Heart left ventricle (tissue), 16 donors: Measurements from ENCODE around the gene TRMT44. TPM values are rescaled to one million over a fixed set of nuclear protein-coding genes. Genes with fewer than 3 reads are reported as not detected.

Source experiments
- ATAC-seq, 4 donors: fragments of 200-7000 bp; cut with Tn5 transposase; one replicate each; pipeline ENCODE4 v1.9.1; 2020 to 2022; ENCODE audit warnings: moderate library complexity in 4 of 4, mild to moderate bottlenecking in 3 of 4, moderate number of reproducible peaks in 1 of 4
- DNase-seq, 5 donors: peaks; one replicate each; pipeline ENCODE4 v3.0.0-alpha.2; 2020
- H3K27ac ChIP-seq, 12 donors: fragments of 200-600 bp; sonication (generic) in 4 of 12; one replicate each; pipeline versions ENCODE4 v1.5.0 to v1.8.0; 2016 to 2022; ENCODE audit warnings: mild to moderate bottlenecking in 2 of 12
- H3K27me3 ChIP-seq, 9 donors: fragments of 200-600 bp; sonication (generic) in 2 of 9; one replicate each; pipeline versions ENCODE4 v1.5.1 to v1.8.0; 2016 to 2022; ENCODE audit warnings: mild to moderate bottlenecking in 3 of 9
- H3K36me3 ChIP-seq, 9 donors: fragments of 200-600 bp; sonication (generic) in 2 of 9; one replicate each; pipeline versions ENCODE4 v1.5.0 to v1.8.0; 2018 to 2022; ENCODE audit warnings: mild to moderate bottlenecking in 2 of 9
- H3K4me1 ChIP-seq, 12 donors: fragments of 200-600 bp; sonication (generic) in 4 of 12; one replicate each; pipeline versions ENCODE4 v1.5.0 to v1.8.0; 2016 to 2022; ENCODE audit warnings: mild to moderate bottlenecking in 3 of 12
- H3K4me3 ChIP-seq, 12 donors: fragments of 200-600 bp; sonication (generic) in 4 of 12; one replicate each; pipeline versions ENCODE4 v1.5.0 to v1.8.0; 2017 to 2022; ENCODE audit warnings: mild to moderate bottlenecking in 9 of 12, moderate library complexity in 4 of 12
- H3K9me3 ChIP-seq, 12 donors: fragments of 200-600 bp; sonication (generic) in 4 of 12; one replicate each; pipeline versions ENCODE4 v1.5.0 to v1.8.0; 2016 to 2022; ENCODE audit warnings: mild to moderate bottlenecking in 1 of 12
- POLR2A ChIP-seq, 2 donors: fragments of 450-650 bp; IDR thresholded peaks; one replicate each; pipeline ENCODE4 v1.6.1; 2017; ENCODE audit warnings: antibody characterized with exemption in 2 of 2, mild to moderate bottlenecking in 2 of 2, moderate library complexity in 2 of 2
- WGBS, 4 donors: extraction: QIAGEN DNeasy Blood & Tissue Kit in 2 of 4; methylation state at CpG; one replicate each; pipeline versions ENCODE4 v1.1.5 to v1.1.7; 2013 to 2018; 5-methylcytosine and 5-hydroxymethylcytosine counted together
- intact Hi-C, 10 donors: fragments of 100-400 bp; cut with DNase I; formaldehyde crosslinking; loops; one replicate each; pipeline versions ENCODE4 v1.11.1 to v1.14.2; 2022
- polyA plus RNA-seq, 2 donors: library from polyadenylated mRNA; stranded (reverse); fragments of 200-250 nt; gene quantifications; one replicate each; pipeline ENCODE4 v1.2.3, GENCODE V29; 2013
- total RNA-seq, 9 donors: library from RNA; depleted of rRNA in 2 of 9; stranded (reverse); fragments of >200 nt in 2 of 9; fragmentation: NEBNext Ultra II Directional in 3 of 9; extraction: Animal tissue kit (Norgen Biotek cat#: 25700) in 3 of 9; gene quantifications; one replicate each; pipeline versions ENCODE4 v1.1.0 to v1.2.4, GENCODE V29; 2016 to 2023
- TF ChIP-seq, protein P1 (sequence below), 12 donors: fragments of 200-600 bp; sonication (generic) in 4 of 12; IDR thresholded peaks; one replicate each; pipeline versions ENCODE4 v1.5.0 to v1.8.0; 2018 to 2022; ENCODE audit warnings: antibody characterized with exemption in 12 of 12, mild to moderate bottlenecking in 5 of 12
- donor health status: ischemic (EF 13 %, LVEDD 7.1; RV severe dilation, severe dysfunction).
- donor health status: healthy with polysubstance abuse.
- donor health status: DM: no; HTN: yes; CAD: no.
- donor health status: DM: no; HTN: no; CAD: no.
- donor health status: ischemic (EF 25% LVEDD 6.9; RV normal size, moderate dysfunction).
- donor health status: ischemic (EF 25% LVEDD 5.7; RV mildly dilated, moderate dysfunction).
- donor health status: healthy.
- donor health status: DM: yes; HTN: yes; CAD: no.
- donor health status: ischemic (EF 35%, LVEDD 5.7; RV mildly dilated, moderate dysfunction).
- donor health status: nonischemic (EF 11% LVEDD 7.7; RV severe dilation, severe dysfunction).
- donor health status: DM: yes; HTN: yes; CAD: no.
- donor health status: PGD.
- donor health status: ischemic (EF 29% LVEDD 5.4; RV normal size, mild dysfunction).
- donor health status: nonischemic (EF 23%, LVEDD 6.1; RV moderate dilation, normal function).

Gene TRMT44
- total and polyA plus RNA-seq, 11 donors, result 6.1 to 11.7 (median 8.3) TPM

GRCh38 chr4:8428288-8429097 lies 12.1 kb upstream of the TRMT44 start:
- peak overlapping the region; percentile 74 to 93 (median 89) for H3K27ac ChIP-seq
- 1 to 7% (median 2%) methylated on average over 16 to 56 of the region's 56 CpGs for WGBS, 4 donors
- H3K4me1 ChIP-seq, result peaks cover 3 to 47% (median 35%) of the 10 kb centered on the region in 12 donors
- TF ChIP-seq POLR2A (IDR thresholded peaks at IDR 0.05), result peak in 1 of 2 donors; percentile 87
- TF ChIP-seq, protein P1, sequence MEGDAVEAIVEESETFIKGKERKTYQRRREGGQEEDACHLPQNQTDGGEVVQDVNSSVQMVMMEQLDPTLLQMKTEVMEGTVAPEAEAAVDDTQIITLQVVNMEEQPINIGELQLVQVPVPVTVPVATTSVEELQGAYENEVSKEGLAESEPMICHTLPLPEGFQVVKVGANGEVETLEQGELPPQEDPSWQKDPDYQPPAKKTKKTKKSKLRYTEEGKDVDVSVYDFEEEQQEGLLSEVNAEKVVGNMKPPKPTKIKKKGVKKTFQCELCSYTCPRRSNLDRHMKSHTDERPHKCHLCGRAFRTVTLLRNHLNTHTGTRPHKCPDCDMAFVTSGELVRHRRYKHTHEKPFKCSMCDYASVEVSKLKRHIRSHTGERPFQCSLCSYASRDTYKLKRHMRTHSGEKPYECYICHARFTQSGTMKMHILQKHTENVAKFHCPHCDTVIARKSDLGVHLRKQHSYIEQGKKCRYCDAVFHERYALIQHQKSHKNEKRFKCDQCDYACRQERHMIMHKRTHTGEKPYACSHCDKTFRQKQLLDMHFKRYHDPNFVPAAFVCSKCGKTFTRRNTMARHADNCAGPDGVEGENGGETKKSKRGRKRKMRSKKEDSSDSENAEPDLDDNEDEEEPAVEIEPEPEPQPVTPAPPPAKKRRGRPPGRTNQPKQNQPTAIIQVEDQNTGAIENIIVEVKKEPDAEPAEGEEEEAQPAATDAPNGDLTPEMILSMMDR (IDR thresholded peaks at IDR 0.05), result peak in 4 of 12 donors; percentile 4 to 24 (median 19)
- H3K36me3 ChIP-seq, result peaks cover 0 to 10% (median 0%) of the 10 kb centered on the region in 9 donors
- H3K9me3 ChIP-seq, result no peaks in the 10 kb centered on the region
- H3K4me3 ChIP-seq, result peak overlapping the region; percentile 61 to 99 (median 82)
- intact Hi-C loops, result no loop called here
- H3K27me3 ChIP-seq, result no peaks in the 10 kb centered on the region
- peak; percentile 90 to 96 (median 91) for DNase-seq
- peak; percentile 89 to 97 (median 96) for ATAC-seq

DNA sequence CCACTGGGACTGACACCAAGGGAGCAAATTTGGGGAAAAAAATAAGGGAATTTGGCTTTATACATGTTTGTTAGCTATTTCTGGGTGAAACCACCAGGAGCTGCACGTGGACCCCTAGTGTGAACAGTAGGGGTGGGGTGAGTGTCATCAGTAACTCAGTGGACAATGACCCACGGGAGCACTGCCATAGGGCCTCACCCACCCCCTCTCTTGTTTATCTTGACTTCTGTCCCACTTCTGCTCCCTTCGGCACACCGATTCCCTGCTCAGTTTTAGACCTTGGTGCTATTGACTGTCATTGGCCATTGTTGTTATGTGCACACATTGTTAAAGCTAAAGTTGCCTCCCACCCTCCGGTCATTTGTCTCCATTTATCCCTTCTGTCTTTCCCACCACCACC lies 9.0 kb upstream of the TRMT44 start:
- intact Hi-C loops, result no loop called here
- H3K27me3 ChIP-seq, result no peaks in the 10 kb centered on the region
- no peak overlapping the region for H3K27ac ChIP-seq
- ATAC-seq (no peak), DNase-seq (no peak)
- WGBS, 4 donors, result 83 to 91% (median 87%) methylated on average over 5 of the region's 5 CpGs
- TF ChIP-seq, protein P1 (IDR thresholded peaks at IDR 0.05), result no peak
- no peaks in the 10 kb centered on the region for H3K36me3 ChIP-seq
- peaks cover 3 to 51% (median 36%) of the 10 kb centered on the region in 12 donors for H3K4me1 ChIP-seq
- no peaks in the 10 kb centered on the region for H3K9me3 ChIP-seq
- H3K4me3 ChIP-seq, result no peak overlapping the region

DNA sequence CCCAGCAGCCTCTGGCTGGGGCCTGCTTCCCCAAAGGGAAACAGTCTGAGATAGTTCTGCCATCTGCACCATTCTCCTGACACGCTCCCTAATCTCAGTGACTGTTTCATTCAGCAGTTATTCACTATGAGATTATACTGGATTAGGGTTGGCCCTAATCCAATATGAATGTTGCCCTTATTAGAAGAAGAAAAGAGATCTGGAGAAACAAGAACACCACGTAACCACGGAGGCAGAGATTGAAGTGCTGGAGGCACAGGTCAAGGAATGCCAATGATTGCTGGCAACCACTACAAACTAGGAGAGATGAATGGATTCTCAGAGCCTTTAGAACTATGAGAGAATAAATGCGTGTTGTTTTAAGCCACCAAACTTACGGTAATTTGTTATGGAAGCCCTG lies 7.4 kb upstream of the TRMT44 start:
- Histone ChIP-seq H3K4me1 (peaks cover 3 to 57% (median 38%) of the 10 kb centered on the region in 12 donors), H3K36me3 (no peaks in the 10 kb centered on the region)
- no peak for DNase-seq

More for the DNA sequence above, 7.4 kb upstream of the TRMT44 start:
- TF ChIP-seq, protein P1 (IDR thresholded peaks at IDR 0.05), result no peak
- TF ChIP-seq POLR2A (IDR thresholded peaks at IDR 0.05), result no peak
- 83 to 85% (median 84%) methylated on average over 5 of the region's 5 CpGs for WGBS, 4 donors
- Histone ChIP-seq H3K27me3 (no peaks in the 10 kb centered on the region), H3K9me3 (no peaks in the 10 kb centered on the region), H3K4me3 (no peak overlapping the region), H3K27ac (no peak overlapping the region)
- no peak for ATAC-seq
- intact Hi-C loops, result no loop called here
